DMS114 treated with DMSO at 0.1 percent for 48 hours (cell line): ENCODE results near the gene AGRP.

Source experiments
- DNase-seq: peaks from one replicate; lab custom pipeline; 2025; ENCODE audit not compliant: unreplicated experiment; lab: John Stamatoyannopoulos, UW

AGRP gene

GRCh38 chr16:67463691-67464090, 19.7 kb downstream of the AGRP start:
- DNase-seq = no peak

GRCh38 chr16:67463059-67463458, 20.3 kb downstream of the AGRP start:
- DNase-seq = no peak

- no peak for DNase-seq
Observed at GRCh38 chr16:67462279-67462655, 21.1 kb downstream of the AGRP start.

- DNase-seq = no peak
Observed at GRCh38 chr16:67461600-67462278, 21.6 kb downstream of the AGRP start.

- DNase-seq = no peak
Observed at GRCh38 chr16:67460961-67461360, 22.4 kb downstream of the AGRP start.

GRCh38 chr16:67460168-67460567, 23.2 kb downstream of the AGRP start:
- DNase-seq = no peak

- no peak for DNase-seq
Observed at GRCh38 chr16:67459861-67460150, 23.5 kb downstream of the AGRP start.

GRCh38 chr16:67459066-67459860, 24.1 kb downstream of the AGRP start:
- DNase-seq = no peak

- no peak for DNase-seq
Observed at GRCh38 chr16:67458121-67458641, 25.2 kb downstream of the AGRP start.

GRCh38 chr16:67457611-67458010, 25.7 kb downstream of the AGRP start:
- no peak for DNase-seq

- no peak for DNase-seq
Observed at GRCh38 chr16:67456391-67457081, 26.8 kb downstream of the AGRP start.

- no peak for DNase-seq
Observed at GRCh38 chr16:67454852-67455251, 28.5 kb downstream of the AGRP start.

GRCh38 chr16:67454104-67454503, 29.2 kb downstream of the AGRP start:
- DNase-seq = no peak

GRCh38 chr16:67451704-67452435, 31.5 kb downstream of the AGRP start:
- DNase-seq = no peak

- DNase-seq = no peak
Observed at GRCh38 chr16:67451061-67451703, 32.2 kb downstream of the AGRP start.

GRCh38 chr16:67449739-67450138, 33.6 kb downstream of the AGRP start:
- DNase-seq = no peak

- DNase-seq = no peak
Observed at GRCh38 chr16:67449336-67449735, 34.0 kb downstream of the AGRP start.

GRCh38 chr16:67448580-67448979, 34.8 kb downstream of the AGRP start:
- no peak for DNase-seq

- no peak for DNase-seq
Observed at GRCh38 chr16:67447508-67448076, 35.8 kb downstream of the AGRP start.

- no peak for DNase-seq
Observed at GRCh38 chr16:67446968-67447507, 36.3 kb downstream of the AGRP start.
